NCI-H1694 (cell line): ENCODE data around the gene SBK2.

Experiments used
- DNase-seq: peaks from one replicate; lab custom pipeline; 2025; lab: John Stamatoyannopoulos, UW

SBK2 gene

DNA sequence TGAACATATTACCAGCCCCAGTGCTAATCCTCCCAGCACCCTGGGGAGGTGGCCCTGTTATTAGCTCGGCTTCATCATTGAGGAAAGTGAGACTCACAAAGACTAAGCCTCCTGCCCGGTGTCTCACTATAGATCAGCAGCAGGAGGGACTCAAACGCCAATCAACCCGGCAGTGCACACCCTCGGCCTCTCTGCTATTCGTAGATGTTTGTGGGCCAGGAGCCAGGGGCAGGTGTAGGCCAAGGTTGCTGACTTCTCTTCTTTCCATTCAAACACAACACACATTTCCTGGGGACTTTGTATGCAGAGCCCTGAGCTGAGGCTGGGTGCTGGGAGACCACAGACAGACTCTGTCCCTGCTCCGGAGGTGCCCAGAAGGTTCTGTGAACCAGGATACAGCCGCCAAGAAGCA is 17.8 kb upstream of the SBK2 start:
- DNase-seq: no peak

DNA sequence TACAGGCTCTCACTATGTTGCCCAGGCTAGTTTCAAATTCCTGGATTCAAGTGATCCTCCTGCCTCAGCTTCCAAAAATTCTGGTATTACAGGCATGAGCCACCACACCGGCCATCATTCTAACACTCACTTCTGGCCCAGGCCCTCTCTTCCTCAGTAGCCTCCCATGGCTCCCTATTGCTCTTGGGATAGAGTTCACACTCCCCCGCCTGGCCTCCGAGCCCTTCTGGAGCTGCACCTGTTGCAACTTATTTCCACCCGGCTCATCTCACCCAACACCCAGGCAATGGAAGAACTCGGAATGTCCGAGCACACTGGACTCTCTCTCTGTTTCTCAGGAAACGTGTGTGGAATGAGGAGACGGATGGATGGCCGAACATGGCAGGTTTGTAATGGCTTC is 17.4 kb upstream of the SBK2 start:
- DNase-seq: no peak

DNA sequence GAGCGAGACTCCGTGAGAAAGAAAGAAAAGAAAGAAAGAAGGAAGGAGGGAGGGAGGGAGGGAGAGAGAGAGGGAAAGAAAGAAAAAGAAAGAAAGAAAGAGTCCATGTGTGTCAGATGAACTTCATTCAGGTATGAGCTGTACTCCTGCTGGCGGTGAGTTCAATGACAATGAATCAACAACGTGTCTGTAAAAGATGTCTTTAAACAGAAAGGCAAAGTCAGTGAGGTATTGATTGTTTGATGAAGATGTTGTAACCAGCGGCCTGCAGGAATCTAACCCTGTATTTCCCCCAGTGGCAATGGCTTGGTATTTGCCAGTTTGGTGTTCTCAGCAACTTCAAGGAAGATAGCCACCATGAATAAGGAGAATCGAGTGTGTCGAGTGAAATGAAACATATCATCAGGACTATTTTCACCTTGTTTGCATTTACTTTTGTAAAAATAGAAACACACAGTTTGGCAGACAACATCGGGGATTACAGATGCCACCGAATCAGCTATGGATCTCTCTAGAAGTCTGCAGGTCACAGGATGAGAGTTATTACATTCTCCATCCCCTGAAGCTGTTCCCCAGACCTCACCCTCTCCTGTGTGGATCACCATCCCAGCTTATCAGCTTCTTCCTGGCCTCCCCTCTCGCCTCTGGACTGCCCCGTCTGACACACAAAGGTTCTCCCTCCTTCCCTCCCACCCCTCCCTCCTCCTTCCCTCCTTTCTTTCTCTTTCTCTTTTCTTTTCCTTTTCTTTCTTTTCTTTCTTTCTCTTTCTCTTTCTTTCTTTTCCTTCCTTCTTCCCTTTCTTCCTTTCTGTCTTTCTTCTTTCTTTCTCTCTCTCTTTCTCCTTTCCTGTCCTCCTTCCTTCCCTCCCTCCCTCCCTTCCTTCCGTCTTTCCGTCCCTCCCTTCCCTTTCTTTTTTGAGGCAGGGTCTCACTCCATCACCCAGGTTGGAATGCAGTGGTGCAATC is 16.6 kb upstream of the SBK2 start:
- no peak for DNase-seq

DNA sequence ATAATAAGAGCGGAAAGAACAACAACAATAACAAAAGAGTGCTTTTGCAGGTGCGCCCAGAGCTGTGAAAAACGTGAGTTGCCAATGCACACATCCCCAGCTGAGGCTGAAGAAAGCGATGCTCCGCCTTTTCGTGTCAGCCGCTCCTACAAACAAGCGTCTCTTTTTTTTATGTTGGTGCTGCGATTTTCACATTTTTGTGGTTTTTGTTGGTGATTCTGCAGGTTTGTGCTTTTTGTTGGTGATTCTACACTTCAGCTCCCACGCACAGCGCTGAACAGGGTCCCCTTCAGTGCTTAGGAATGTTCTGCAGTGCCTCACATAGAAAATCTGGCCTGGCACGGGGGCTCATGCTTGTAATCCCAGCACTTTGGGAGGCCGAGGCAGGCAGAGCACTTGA is 15.7 kb upstream of the SBK2 start:
- no peak for DNase-seq

DNA sequence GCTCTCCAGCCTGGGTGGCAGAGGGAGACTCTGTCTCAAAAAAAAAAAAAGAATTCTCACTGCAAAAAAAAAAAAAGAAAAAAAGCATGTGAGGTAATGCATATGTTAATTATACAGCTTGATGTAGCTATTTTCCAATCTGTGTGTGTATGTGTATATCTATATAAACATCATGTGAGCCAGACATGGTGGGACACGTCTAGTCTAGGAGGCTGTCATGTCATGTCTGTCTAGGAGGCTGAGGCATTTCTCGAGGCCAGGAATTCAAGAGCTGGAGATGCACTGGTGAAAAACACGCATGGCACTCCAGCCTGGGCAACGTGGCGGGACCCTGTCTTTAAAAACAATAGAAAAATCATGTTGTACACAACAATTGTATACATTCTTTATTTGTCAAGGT is 15.3 kb upstream of the SBK2 start:
- DNase-seq: peak; percentile 39

DNA sequence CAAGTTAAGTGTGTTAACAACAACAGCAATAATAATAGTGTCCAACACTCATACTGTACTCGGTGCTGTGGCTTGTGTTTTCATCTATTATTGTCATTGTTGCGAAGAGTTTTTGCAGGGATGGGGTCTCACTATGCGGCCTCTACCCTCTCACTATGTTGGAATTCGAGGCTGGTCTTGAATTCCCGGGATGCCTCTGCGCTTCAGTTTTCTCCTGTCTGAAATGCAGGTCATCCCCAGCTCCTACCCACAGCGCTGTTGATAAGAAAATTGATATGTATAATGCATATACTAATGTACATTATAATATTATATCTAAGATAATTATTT is 13.4 kb upstream of the SBK2 start:
- no peak for DNase-seq

DNA sequence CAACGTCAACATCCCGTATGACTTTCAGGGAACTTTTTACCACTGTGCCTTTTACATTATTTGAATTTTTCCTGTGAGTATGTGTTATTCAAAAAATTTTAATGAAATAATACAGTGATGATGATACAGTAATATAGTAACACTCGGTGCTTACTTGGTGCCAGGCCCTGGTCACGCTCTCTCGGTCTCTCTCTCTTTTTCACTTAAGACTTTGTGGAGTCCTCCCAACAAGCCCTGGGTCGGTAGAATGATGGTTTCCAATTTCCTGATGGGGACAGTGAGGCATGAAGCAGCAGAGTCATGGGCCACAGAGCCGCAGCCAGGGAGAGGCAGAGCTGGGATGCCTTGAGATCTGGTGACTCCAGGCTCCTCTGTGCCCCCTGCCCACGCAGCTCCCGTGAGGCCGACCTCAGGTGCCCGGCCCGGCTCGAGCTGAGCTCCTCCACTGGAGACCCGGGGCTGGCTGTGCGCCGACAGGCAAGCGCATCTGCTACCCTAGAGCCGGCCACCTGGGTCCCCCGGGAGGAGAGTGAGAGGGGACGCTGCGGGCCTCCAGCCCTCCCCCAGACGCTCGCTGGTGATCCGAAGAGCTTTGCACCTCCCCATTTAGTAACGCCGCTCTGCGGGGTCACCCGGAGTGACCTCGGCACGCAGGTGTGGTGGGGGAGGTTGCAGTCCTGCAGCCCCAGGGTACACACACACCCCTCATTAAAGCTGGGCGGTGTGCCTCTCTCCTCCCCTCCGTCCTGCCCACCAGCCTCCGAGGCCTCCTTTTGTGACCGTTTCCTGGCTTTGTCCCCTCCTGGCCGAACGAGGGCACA is 12.8 kb upstream of the SBK2 start:
- no peak for DNase-seq

DNA sequence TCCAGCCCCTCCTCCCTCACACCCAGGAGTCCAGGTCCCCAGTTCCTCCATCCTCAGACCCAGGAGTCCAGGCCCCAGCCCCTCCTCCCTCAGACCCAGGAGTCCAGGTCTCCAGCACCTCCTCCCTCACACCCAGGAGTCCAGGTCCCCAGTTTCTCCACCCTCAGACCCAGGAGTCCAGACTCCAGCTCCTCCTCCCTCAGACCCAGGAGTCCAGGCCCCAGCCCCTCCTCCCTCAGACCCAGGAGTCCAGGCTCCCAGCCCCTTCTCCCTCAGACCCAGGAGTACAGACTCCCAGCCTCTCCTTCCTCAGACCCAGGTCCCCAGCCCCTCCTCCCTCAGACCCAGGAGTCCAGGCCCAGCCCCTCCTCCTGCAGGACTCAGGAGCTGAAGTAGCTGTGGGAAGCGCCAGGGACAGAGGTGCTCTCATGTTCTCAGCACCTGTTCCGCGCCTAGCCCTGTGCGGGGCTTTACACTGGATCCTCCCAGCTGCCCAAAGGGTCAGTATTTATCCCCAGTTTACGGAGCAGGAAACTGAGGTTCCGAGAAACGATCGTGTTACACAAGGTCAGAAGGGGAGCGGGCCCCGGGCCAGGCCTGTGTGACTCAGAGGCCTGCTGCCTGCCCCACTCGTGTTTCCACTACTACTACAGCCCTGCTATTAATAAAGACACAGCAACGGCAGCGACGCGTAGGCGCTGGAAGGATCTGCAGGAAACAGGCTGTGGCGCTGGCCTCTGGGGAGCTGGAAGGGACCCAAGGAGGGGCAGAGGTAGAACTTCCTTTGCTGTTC is 10.1 kb upstream of the SBK2 start:
- no peak for DNase-seq

DNA sequence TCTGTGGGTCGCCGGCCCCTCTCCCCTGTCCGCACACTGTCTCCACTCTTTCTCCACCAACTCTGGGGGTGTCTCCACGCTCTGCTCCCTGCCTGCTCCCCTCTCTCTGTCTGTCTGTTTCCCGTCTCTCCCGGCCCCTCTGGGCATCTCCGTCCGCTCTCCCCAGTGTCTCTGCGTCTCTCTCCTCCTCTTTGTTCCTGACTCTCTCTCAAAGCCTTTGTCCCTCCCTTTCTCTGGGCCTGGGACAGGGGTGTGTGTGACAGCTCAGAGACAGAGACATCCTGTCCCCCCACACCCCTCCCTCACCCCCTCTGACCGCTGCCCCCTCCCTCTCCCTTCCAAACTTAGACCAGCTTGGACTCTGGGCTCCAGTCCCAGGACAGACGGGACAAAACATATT is 9.1 kb upstream of the SBK2 start:
- DNase-seq: no peak

DNA sequence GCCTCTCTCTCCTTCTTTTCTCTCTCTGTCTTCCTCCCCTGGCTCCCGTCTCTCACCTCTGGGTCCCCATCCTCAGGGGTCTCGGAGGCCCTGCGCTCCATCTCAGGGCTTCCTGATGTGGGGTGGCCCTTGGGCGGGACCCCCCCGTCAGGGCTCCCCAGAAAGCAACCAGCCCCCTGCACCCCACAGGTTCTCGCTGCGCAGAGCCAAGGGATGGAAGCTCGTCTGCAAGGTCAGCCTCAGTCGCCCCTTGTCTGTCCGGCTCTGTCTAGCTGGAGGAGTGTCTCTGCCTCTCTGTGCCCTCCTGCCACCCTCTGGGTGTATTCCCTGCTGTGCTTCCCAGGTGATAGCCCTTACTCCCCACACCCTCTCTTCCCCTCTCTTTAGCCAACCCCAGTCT is 8.5 kb upstream of the SBK2 start, which contains the start of gene SBK3:
Gene SBK3, minus strand, starts transcription at position 101 of the 400 bp plus-strand sequence. Its CDS starts 0 bp downstream, at position 101.
- no peak for DNase-seq

DNA sequence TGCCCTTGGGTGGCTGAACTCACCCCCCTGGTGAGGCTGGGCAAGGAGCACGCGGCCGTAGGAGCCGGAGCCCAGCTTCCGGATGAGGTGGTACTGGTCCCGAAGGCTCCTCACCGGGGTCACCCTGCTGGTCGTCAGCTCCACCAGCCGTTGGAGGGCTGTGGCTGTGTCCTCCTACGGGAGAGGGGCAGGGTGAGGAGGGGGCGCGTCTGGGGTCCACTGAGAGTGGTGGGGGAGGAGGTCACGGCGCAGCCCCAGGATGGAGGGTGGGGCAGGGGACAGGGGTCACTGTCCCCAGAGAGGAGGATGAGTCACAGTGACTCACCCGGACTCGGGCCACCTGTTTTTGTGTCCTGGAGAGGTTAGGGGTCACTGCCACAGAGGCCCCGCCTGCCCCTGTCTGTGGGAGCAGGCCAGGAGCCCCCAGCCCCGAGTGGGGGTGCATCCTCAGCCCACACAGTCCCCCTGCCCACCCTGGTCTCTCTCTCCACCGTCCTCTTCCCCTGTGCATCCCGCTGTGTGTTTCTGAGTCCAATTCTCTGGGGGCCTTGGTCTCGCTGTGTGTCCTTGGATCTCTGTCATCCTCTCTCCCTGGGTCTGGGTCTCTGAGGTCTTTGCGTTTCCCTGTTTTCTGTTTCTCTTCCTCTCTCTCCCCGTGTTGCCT is 8.0 kb upstream of the SBK2 start:
- DNase-seq: no peak

DNA sequence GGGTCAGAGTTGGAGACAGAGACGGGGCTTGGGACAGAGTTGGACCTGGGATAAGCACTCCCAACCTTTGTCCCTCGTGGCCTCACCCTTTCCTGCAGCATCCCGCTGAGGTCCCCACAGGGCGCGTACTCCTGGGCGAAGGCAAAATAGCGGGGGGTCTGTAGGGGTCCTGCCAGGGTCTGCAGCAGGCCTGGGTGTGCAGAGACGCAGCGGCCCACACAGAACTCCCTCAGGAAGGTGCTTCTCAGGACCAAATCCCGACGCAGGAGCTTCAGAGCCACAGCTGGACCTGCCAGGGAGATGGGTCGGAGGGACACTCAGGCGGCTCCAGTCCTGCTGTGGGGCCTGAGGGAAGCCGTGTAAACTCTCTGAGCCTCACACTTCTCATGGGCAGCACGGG is 7.1 kb upstream of the SBK2 start:
- DNase-seq: no peak

DNA sequence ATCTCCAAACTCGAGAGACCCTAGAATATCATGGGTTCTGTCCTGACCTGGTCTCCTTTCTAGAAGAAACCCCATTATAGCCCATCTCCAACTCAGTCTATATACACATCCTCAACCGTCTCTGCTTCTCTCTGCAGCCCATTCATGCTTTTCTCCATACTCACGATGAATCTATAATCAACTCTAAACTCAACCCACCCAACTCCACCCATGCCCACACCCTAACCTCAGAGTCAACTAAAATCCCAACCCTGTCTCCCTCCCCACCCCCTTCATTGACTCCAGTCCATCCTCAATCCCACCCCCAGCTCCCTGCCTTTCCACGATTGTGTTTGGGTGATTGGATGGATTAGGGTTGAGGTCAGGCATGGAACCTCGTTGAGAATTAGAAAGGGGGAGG is 6.6 kb upstream of the SBK2 start:
- no peak for DNase-seq

DNA sequence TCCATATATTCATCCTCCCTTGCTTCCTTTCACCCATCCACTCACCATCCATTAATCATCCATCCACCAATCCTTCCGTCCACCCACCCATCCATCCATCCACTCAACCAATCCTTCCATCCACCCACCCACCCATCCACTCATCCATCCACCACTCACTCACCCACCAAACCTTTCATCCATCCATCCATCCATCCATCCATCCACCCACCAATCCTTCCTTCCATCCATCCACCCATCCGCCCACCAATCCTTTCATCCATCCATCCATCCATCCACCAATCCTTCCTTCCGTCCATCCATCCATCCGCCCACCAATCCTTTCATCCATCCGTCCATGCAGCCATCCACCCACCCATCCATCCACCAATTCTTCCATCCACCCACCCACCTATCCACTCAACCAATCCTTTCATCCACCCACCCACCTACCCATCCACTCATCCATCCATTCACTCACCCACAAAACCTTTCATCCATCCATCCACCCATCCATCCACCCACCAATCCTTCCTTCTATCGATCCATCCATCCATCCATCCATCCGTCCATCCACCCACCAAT is 5.4 kb upstream of the SBK2 start:
- DNase-seq: no peak

DNA sequence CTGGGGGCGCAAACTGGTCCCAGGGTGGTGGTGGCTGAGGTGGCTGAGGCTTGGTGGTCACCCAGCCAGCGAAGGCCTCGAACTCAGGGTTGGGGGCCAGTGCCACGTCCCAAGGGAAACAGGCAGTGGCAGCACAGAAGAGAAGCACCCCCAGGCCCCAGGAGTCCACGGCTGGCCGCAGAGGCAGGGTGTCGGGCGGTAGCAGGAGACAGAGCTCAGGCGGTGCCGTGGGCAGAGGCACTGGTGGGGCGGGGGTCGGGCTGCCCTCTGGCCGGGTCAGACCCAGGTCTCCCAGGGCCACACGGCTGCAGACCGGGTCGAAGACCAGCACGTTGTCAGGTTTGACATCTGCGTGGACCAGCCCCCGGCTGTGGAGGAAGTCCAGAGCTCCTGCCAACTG is 4.2 kb upstream of the SBK2 start:
- DNase-seq: no peak

DNA sequence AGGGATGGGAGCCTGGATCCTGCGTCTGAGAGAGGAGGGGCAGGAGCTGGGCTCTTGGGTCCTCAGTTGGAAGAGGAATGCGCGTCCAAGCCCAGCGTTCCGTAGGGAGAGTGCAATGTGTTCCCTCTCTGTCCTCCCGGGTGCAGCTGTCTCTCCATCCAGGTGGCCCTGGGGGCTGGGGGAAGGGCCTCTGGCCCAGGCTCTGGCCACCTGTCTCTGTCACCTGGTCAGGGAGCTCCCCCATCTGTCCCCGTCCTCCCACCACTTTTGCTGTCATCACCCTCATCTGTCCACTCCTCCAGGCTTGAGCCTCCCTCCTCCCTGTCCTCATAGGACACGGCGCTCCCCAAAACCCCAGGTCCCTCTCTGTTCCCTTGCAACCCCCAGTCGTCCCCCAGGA is 3.7 kb upstream of the SBK2 start:
- no peak for DNase-seq

DNA sequence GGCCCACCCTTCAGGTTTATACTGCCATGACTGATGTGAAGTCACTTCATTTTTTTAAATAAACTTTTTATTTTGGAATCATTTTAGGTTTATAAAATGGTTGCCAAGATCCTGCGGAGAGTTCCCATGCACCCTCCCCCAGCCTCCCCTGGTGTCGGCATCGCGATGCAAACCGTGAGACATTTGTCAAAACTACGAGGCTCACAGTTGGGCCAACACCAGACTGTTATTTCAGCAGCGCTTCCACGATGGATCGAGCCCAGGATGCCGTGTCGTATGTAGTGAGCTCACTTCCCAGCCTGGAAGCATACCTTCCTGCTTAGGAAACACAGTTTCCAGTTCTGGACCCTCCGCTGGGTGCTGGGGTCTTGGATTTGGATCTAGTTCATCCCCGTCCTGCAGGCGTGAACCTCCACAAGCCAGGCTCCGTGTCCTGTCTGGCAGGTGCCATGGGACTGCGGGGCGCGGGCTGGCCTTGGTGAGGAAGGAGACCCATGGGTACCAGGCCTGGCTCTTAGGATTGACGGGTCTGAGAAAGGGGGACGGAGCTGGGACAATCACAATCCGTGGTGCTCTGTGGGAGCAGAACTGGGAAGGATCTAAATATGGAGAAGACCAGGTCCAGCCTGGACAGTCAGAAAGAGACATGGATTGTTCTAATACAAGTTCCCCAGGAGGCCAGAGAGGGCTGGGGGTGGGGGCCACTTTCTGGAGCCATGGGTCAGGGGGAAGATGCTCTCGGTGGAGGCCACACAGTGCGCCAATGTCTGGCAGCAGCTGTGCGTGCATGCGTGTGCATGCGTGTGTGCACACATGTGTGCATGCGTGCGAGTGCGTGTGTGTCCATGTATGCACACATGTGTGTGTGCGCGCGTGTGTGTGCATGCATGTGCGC is 2.4 kb upstream of the SBK2 start:
- DNase-seq: no peak

DNA sequence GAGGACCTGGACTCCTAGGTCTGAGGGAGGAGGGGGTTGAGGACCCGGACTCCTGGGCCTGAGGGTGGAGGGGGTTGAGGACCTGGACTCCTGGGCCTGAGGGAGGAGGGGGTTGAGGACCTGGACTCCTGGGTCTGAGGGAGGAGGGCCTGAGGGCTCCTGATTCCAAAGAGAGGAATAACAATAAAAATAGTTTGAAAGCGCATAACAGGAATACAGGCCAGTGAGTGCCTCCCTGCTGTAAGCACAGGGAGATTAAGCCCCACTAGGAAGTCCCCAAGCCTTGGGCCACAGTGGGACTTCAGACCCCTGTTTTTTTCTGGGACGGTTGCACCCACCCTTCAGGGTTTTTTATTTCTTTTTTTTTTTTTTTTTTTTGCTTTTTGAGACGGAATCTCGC is 1.2 kb upstream of the SBK2 start:
- DNase-seq: no peak

DNA sequence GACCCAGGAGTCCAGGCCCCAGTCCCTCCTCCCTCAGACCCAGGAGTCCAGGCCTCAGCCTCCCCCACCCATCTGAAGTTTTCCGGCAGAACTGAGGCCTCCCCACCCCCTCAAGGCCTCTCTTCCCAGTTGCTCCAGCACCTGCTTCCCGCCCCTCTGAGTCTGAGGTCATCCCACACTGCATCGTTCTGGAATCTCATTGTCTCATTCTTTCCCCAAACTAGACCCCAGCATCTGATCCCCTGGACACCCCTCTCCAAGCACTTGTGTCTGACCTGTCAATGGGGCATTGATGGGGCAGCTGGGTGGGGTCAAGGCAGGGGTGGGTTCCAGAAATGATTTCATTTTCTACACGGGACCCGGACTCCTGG is 793 bp upstream of the SBK2 start:
- no peak for DNase-seq

DNA sequence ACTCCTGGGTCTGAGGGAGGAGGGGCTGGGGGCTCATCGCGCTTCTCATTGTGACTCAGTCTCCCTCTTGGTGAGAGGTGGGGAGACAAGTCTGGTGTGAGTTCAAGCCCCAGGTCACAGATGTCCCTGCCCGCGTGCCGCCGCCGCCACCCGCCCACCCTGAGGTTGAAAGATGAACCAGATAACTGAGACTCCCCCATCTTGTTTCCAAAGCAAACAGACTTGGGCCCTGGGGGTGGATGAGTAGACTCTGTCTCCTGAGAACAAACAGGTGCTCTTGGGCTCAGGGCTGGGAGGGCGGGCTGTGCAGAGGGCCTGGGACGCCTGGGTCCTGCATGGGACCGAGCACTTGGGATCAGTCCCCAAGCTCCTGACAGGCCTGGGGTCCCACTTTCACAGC is 567 bp downstream of the SBK2 start:
- DNase-seq: no peak

DNA sequence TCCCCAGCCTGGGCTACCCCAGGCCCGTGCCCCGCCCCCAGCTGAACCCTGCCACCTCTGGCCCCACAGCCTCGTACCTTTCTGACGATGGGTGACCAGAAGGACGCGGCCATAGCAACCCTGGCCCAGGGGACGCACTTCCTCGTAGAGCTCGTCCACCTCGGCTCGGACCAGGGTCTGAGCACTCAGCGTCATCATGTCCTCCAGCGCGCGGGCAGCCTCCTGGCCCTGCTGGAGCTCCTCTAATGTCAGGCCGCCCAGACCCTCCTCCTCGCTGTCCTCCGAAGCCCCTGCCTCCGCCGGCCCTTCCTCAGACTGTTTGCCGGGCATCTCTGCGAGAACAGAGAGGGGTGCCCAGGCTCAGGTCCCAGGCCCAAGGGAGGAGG is 975 bp downstream of the SBK2 start:
- no peak for DNase-seq
